HEK293 (cell line): Measurements from ENCODE around the gene HSD17B1.

Source experiments
- BCL11A ChIP-seq: fragments of 450-650 bp; formaldehyde crosslinking; IDR thresholded peaks from 2 replicates; pipeline ENCODE4 v1.5.1; 2016; ENCODE audit warnings: low read depth, missing biosample characterization, missing genetic modification characterization
- GLIS1 ChIP-seq: fragments of 450-650 bp; formaldehyde crosslinking; IDR thresholded peaks from 2 replicates; pipeline ENCODE4 v1.5.1; 2016; ENCODE audit warnings: missing biosample characterization, missing genetic modification characterization
- KLF16 ChIP-seq: fragments of 450-650 bp; formaldehyde crosslinking; IDR thresholded peaks from 2 replicates; pipeline ENCODE4 v1.5.1; 2017; ENCODE audit warnings: missing biosample characterization, missing genetic modification characterization
- KLF8 ChIP-seq: fragments of 450-650 bp; formaldehyde crosslinking; IDR thresholded peaks from 2 replicates; pipeline ENCODE4 v1.5.1; 2016; ENCODE audit warnings: missing biosample characterization, missing genetic modification characterization
- OVOL3 ChIP-seq: fragments of 450-650 bp; formaldehyde crosslinking; IDR thresholded peaks from 2 replicates; pipeline ENCODE4 v1.5.1; 2016; ENCODE audit warnings: missing biosample characterization, missing genetic modification characterization
- PATZ1 ChIP-seq: fragments of 450-650 bp; formaldehyde crosslinking; IDR thresholded peaks from 2 replicates; pipeline ENCODE4 v1.5.1; 2016; ENCODE audit warnings: missing biosample characterization, missing genetic modification characterization
- PBX3 ChIP-seq: sonication (generic); formaldehyde crosslinking; IDR thresholded peaks from 2 replicates; pipeline ENCODE4 v1.8.1; 2022; ENCODE audit warnings: mild to moderate bottlenecking, moderate library complexity, missing genetic modification reagents
- REPIN1 ChIP-seq: fragments of 450-650 bp; formaldehyde crosslinking; IDR thresholded peaks from 2 replicates; pipeline ENCODE4 v1.5.1; 2017; ENCODE audit warnings: missing biosample characterization, missing genetic modification characterization, low read depth
- SALL2 ChIP-seq: fragments of 450-650 bp; formaldehyde crosslinking; IDR thresholded peaks from 2 replicates; pipeline ENCODE4 v1.5.0; 2017; ENCODE audit warnings: missing biosample characterization, mild to moderate bottlenecking, missing genetic modification characterization, borderline replicate concordance
- SETDB1 ChIP-seq: IDR thresholded peaks from one replicate; pipeline ENCODE4 v1.6.1; 2017; ENCODE audit warnings: mild to moderate bottlenecking, low read length, moderate library complexity, mixed read lengths; ENCODE audit not compliant: insufficient read length
- SP2 ChIP-seq: fragments of 450-650 bp; formaldehyde crosslinking; IDR thresholded peaks from 2 replicates; pipeline ENCODE4 v1.5.1; 2016; ENCODE audit warnings: missing biosample characterization, missing genetic modification characterization
- SP3 ChIP-seq: fragments of 450-650 bp; formaldehyde crosslinking; IDR thresholded peaks from 2 replicates; pipeline ENCODE4 v1.5.1; 2016; ENCODE audit warnings: missing biosample characterization, missing genetic modification characterization
- SP7 ChIP-seq: fragments of 450-650 bp; formaldehyde crosslinking; IDR thresholded peaks from 2 replicates; pipeline ENCODE4 v1.5.1; 2016; ENCODE audit warnings: missing biosample characterization, missing genetic modification characterization
- YY1 ChIP-seq: fragments of 450-650 bp; formaldehyde crosslinking; IDR thresholded peaks from 2 replicates; pipeline ENCODE4 v1.5.1; 2018; ENCODE audit warnings: missing biosample characterization, missing genetic modification characterization
- ZBTB10 ChIP-seq: fragments of 450-650 bp; formaldehyde crosslinking; IDR thresholded peaks from 2 replicates; pipeline ENCODE4 v1.5.1; 2016; ENCODE audit warnings: missing biosample characterization, missing genetic modification characterization
- ZBTB11 ChIP-seq: fragments of 450-650 bp; formaldehyde crosslinking; conservative IDR thresholded peaks from 2 replicates; pipeline ENCODE4 v1.5.1; 2016; ENCODE audit warnings: low read depth, missing biosample characterization, missing genetic modification characterization
- ZBTB8A ChIP-seq: fragments of 450-650 bp; formaldehyde crosslinking; IDR thresholded peaks from 2 replicates; pipeline ENCODE4 v1.5.1; 2016; ENCODE audit warnings: missing biosample characterization, missing genetic modification characterization
- ZEB2 ChIP-seq: fragments of 450-650 bp; formaldehyde crosslinking; IDR thresholded peaks from 2 replicates; pipeline ENCODE4 v1.5.1; 2016; ENCODE audit warnings: missing biosample characterization, missing genetic modification characterization
- ZFHX2 ChIP-seq: fragments of 450-650 bp; formaldehyde crosslinking; conservative IDR thresholded peaks from 2 replicates; pipeline ENCODE4 v1.5.1; 2016; ENCODE audit warnings: missing biosample characterization, missing genetic modification characterization
- ZFP3 ChIP-seq: fragments of 450-650 bp; formaldehyde crosslinking; IDR thresholded peaks from 2 replicates; pipeline ENCODE4 v1.5.1; 2016; ENCODE audit warnings: low read depth, missing biosample characterization, missing genetic modification characterization
- ZNF24 ChIP-seq: fragments of 450-650 bp; formaldehyde crosslinking; IDR thresholded peaks from 2 replicates; pipeline ENCODE4 v1.5.1; 2016; ENCODE audit warnings: missing biosample characterization, missing genetic modification characterization
- ZNF248 ChIP-seq: fragments of 450-650 bp; formaldehyde crosslinking; IDR thresholded peaks from 2 replicates; pipeline ENCODE4 v1.5.1; 2017; ENCODE audit warnings: missing biosample characterization, missing genetic modification characterization
- ZNF311 ChIP-seq: fragments of 450-650 bp; formaldehyde crosslinking; IDR thresholded peaks from 2 replicates; pipeline ENCODE4 v1.5.1; 2017; ENCODE audit warnings: missing biosample characterization, missing genetic modification characterization, borderline replicate concordance
- ZNF341 ChIP-seq: fragments of 450-650 bp; formaldehyde crosslinking; IDR thresholded peaks from 2 replicates; pipeline ENCODE4; 2016; ENCODE audit warnings: low read depth, missing biosample characterization, missing genetic modification characterization
- ZNF394 ChIP-seq: fragments of 450-650 bp; formaldehyde crosslinking; IDR thresholded peaks from 2 replicates; pipeline ENCODE4 v1.5.1; 2016; ENCODE audit warnings: missing biosample characterization, missing genetic modification characterization, mild to moderate bottlenecking, moderate library complexity, borderline replicate concordance
- ZNF558 ChIP-seq: fragments of 450-650 bp; formaldehyde crosslinking; IDR thresholded peaks from 2 replicates; pipeline ENCODE4 v1.5.1; 2016; ENCODE audit warnings: missing biosample characterization, missing genetic modification characterization
- ZNF610 ChIP-seq: fragments of 450-650 bp; formaldehyde crosslinking; IDR thresholded peaks from 2 replicates; pipeline ENCODE4 v1.5.1; 2016; ENCODE audit warnings: missing biosample characterization, missing genetic modification characterization, borderline replicate concordance
- ZNF76 ChIP-seq: fragments of 450-650 bp; formaldehyde crosslinking; IDR thresholded peaks from 2 replicates; pipeline ENCODE4; 2016; ENCODE audit warnings: low read depth, missing biosample characterization, missing genetic modification characterization, borderline replicate concordance
- ZNF792 ChIP-seq: fragments of 450-650 bp; formaldehyde crosslinking; IDR thresholded peaks from 2 replicates; pipeline ENCODE4 v1.5.1; 2016; ENCODE audit warnings: missing biosample characterization, missing genetic modification characterization
- ZSCAN30 ChIP-seq: fragments of 450-650 bp; IDR thresholded peaks from 2 replicates; pipeline ENCODE4 v1.5.1; 2018; ENCODE audit warnings: missing biosample characterization, mild to moderate bottlenecking, missing genetic modification characterization, moderate library complexity

Gene HSD17B1

GRCh38 chr17:42577532-42578281 is 25.0 kb downstream of the HSD17B1 start, which contains the start of gene PSMC3IP (continued):
- TF ChIP-seq PATZ1 (tag by site-specific recombination) (peak; percentile 30; the same call in 1 of the 2 replicates), BCL11A (tag by site-specific recombination) (peak; percentile 12; the same call in 1 of the 2 replicates), ZNF76 (peak; percentile 49), PBX3 (CRISPR knock-in tag) (0 out of 2 replicates have a peak, but pooled peaks have one; percentile 29), SALL2 (tag by site-specific recombination) (no peak), ZBTB8A (tag by site-specific recombination) (peak; percentile 20; the same call in 1 of the 2 replicates), ZNF610 (tag by site-specific recombination) (0 out of 2 replicates have a peak, but pooled peaks have one; percentile 45), ZNF792 (tag by site-specific recombination) (no peak), ZFP3 (tag by site-specific recombination) (no peak), ZSCAN30 (tag by site-specific recombination) (0 out of 2 replicates have a peak, but pooled peaks have one; percentile 11), SP2 (tag by site-specific recombination) (peak; percentile 93), KLF8 (peak; percentile 75), SP7 (tag by site-specific recombination) (peak; percentile 63; the same call in 1 of the 2 replicates), KLF16 (tag by site-specific recombination) (peak; percentile 47; the same call in 1 of the 2 replicates), YY1 (tag by site-specific recombination) (0 out of 2 replicates have a peak, but pooled peaks have one; percentile 14), GLIS1 (tag by site-specific recombination) (peak; percentile 75), ZEB2 (peak; percentile 78), SP3 (tag by site-specific recombination) (peak; percentile 50), ZBTB11 (tag by site-specific recombination) (peak; percentile 79), ZNF558 (tag by site-specific recombination) (no peak), ZFHX2 (peak; percentile 56), ZNF24 (tag by site-specific recombination) (peak; percentile 52; the same call in 1 of the 2 replicates), SETDB1 (no peak), ZNF311 (tag by site-specific recombination) (no peak), ZNF394 (tag by site-specific recombination) (0 out of 2 replicates have a peak, but pooled peaks have one; percentile 25), REPIN1 (tag by site-specific recombination) (no peak), OVOL3 (tag by site-specific recombination) (0 out of 2 replicates have a peak, but pooled peaks have one; percentile 47), ZNF248 (tag by site-specific recombination) (no peak), ZBTB10 (0 out of 2 replicates have a peak, but pooled peaks have one; percentile 12), ZNF341 (tag by site-specific recombination) (peak; percentile 98)
